Measurements from ENCODE around the gene ALDH5A1. TPM values are rescaled to one million over a fixed set of nuclear protein-coding genes. Genes with fewer than 3 reads are reported as not detected.
A peak's percentile ranks its signal among the peaks of the same experiment; 100 is the strongest.

The ALDH5A1 gene
- total and polyA plus RNA-seq, 8 donors = 0.58 to 9.8 (median 2.5) TPM

DNA sequence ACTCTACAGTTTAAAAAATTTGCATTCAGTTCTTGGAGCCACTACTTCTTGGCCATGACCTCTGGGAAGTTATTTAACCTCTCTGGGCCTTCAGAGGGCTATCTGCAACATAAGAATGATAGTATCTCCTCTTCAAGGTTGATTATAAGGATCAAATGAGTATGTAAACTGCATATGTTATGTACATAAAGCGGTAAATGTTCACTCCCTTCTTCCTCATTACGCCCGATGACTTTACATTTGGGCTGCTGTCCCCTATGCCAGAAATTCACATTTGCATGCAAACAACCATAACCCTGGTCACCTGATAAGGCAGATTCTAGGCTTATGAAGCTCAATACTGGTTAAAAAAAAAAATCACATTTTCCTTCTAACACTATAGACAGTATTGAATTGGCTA, 50.4 kb downstream of the ALDH5A1 start:
- Histone ChIP-seq H3K27me3 (peaks cover 0 to 9% (median 4%) of the 10 kb centered on the region in 3 donors), H3K4me1 (no peaks in the 10 kb centered on the region), H3K27ac (no peak overlapping the region), H3K36me3 (peaks cover 0 to under 1% (median 0%) of the 10 kb centered on the region in 4 donors), H3K9me3 (no peaks in the 10 kb centered on the region), H3K4me3 (no peak overlapping the region)
- TF ChIP-seq, protein P1, sequence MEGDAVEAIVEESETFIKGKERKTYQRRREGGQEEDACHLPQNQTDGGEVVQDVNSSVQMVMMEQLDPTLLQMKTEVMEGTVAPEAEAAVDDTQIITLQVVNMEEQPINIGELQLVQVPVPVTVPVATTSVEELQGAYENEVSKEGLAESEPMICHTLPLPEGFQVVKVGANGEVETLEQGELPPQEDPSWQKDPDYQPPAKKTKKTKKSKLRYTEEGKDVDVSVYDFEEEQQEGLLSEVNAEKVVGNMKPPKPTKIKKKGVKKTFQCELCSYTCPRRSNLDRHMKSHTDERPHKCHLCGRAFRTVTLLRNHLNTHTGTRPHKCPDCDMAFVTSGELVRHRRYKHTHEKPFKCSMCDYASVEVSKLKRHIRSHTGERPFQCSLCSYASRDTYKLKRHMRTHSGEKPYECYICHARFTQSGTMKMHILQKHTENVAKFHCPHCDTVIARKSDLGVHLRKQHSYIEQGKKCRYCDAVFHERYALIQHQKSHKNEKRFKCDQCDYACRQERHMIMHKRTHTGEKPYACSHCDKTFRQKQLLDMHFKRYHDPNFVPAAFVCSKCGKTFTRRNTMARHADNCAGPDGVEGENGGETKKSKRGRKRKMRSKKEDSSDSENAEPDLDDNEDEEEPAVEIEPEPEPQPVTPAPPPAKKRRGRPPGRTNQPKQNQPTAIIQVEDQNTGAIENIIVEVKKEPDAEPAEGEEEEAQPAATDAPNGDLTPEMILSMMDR (IDR thresholded peaks at IDR 0.05) = no peak
- TF ChIP-seq POLR2AphosphoS5 (IDR thresholded peaks at IDR 0.05) (no peak), POLR2A (IDR thresholded peaks at IDR 0.05) (no peak), EP300 (IDR thresholded peaks at IDR 0.05) (no peak)
- 84 to 94% (median 88%) methylated on average over 3 of the region's 3 CpGs for WGBS, 5 donors
- intact Hi-C loops (cut with DNase I; ENCODE audit: low total_unique reads) = no loop called here
- no peak for DNase-seq

DNA sequence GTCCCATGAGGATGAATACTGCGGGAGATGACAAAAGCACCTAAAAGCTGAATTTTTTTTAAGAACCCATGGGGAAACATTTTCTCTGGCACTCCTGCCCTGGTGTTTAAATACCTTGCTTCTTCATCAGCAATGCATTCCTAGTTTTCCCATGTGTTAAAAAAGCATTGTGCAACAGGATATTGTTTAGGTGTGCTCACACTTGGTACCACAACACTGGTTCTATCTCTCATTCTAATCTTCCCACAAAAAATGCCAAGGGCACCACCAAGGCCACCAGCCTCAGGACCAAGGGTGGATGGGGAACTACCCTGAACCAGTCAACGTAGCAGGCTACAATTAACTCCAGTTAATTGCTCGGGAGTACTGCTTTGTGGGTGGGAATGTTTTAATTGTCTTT, 50.9 kb downstream of the ALDH5A1 start:
- no peak for DNase-seq
- intact Hi-C loops (cut with DNase I; ENCODE audit: low total_unique reads) = no loop called here
- WGBS, 5 donors = 80 to 92% (median 88%) methylated on average over 3 of the region's 3 CpGs
- H3K4me1 ChIP-seq = no peaks in the 10 kb centered on the region
- H3K36me3 ChIP-seq = no peaks in the 10 kb centered on the region
- no peak for TF ChIP-seq POLR2AphosphoS5 (IDR thresholded peaks at IDR 0.05)
- no peak for TF ChIP-seq EP300 (IDR thresholded peaks at IDR 0.05)
- TF ChIP-seq POLR2A (IDR thresholded peaks at IDR 0.05) = no peak
- TF ChIP-seq, protein P1 (IDR thresholded peaks at IDR 0.05) = no peak
- H3K9me3 ChIP-seq = no peaks in the 10 kb centered on the region
- no peak overlapping the region for H3K4me3 ChIP-seq
- H3K27me3 ChIP-seq = peaks cover 0 to 9% (median 4%) of the 10 kb centered on the region in 3 donors
- no peak overlapping the region for H3K27ac ChIP-seq

DNA sequence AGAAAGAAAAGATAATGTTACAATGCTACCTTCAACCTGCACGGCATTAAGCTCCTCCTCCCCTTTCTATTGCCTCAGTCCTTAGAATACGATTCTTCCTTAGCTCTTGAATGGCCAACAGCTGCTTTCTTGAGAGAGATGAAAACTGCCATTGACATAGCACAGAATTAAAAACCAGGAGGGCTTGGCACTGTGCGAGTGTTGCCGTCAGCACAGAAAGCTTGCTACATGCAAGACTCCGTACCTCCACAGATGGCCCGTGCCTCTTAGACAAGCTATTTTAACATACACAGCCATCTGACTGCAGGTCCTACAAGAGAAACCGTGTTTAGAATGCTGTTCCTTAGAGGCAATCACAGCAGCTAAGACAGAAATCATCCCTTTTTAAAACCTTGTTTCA, 51.7 kb downstream of the ALDH5A1 start:
- no peak for DNase-seq
- WGBS, 5 donors = 79 to 91% (median 87%) methylated on average over 7 of the region's 7 CpGs
- intact Hi-C loops (cut with DNase I; ENCODE audit: low total_unique reads) = no loop called here

DNA sequence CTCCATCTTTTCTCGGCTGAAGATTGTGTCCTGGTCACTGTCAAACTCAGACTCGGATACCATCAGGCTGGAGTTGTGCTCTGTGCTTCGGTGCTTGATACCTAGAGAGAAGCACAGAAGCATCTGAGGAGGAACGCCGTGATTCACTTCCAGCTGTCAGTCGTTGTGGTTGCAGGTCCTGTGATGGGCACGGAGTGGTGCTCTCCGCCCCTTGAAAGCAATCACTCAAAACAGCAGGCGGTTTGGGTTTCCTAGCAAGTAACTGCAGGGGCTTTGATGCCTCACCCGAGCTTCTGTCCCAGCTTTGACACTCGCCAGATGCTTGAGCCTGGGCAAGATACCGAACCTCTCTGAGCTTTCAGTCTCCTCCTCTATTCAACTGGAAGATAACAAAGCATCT, 52.5 kb downstream of the ALDH5A1 start:
- TF ChIP-seq POLR2A (IDR thresholded peaks at IDR 0.05) (no peak), POLR2AphosphoS5 (IDR thresholded peaks at IDR 0.05) (no peak), EP300 (IDR thresholded peaks at IDR 0.05) (no peak)
- TF ChIP-seq, protein P1 (IDR thresholded peaks at IDR 0.05) = no peak
- no peak overlapping the region for H3K27ac ChIP-seq
- WGBS, 5 donors = 32 to 47% (median 43%) methylated on average over 12 of the region's 12 CpGs
- peaks cover 0 to 9% (median 4%) of the 10 kb centered on the region in 3 donors for H3K27me3 ChIP-seq
- no peaks in the 10 kb centered on the region for H3K4me1 ChIP-seq
- DNase-seq = peak in 1 of 2 donors; percentile 30
- H3K4me3 ChIP-seq = no peak overlapping the region
- H3K36me3 ChIP-seq = no peaks in the 10 kb centered on the region
- intact Hi-C loops (cut with DNase I; ENCODE audit: low total_unique reads) = no loop called here
- H3K9me3 ChIP-seq = no peaks in the 10 kb centered on the region

More for the DNA sequence above, 51.7 kb downstream of the ALDH5A1 start:
- Histone ChIP-seq H3K4me1 (no peaks in the 10 kb centered on the region), H3K27ac (no peak overlapping the region), H3K36me3 (no peaks in the 10 kb centered on the region), H3K9me3 (no peaks in the 10 kb centered on the region), H3K27me3 (peaks cover 0 to 9% (median 4%) of the 10 kb centered on the region in 3 donors), H3K4me3 (no peak overlapping the region)
- TF ChIP-seq EP300 (IDR thresholded peaks at IDR 0.05) = no peak
- TF ChIP-seq POLR2A (IDR thresholded peaks at IDR 0.05) = no peak
- TF ChIP-seq POLR2AphosphoS5 (IDR thresholded peaks at IDR 0.05) = no peak
- TF ChIP-seq, protein P1 (IDR thresholded peaks at IDR 0.05) = no peak
